Inferior parietal cortex (tissue), 1 donor: ENCODE results near the gene NEUROD6.

Experiments used
- DNase-seq: peaks from one replicate; pipeline ENCODE4 v3.0.0-alpha.2; 2016; ENCODE audit errors: extremely low spot score

The NEUROD6 gene

GRCh38 chr7:31340603-31341002, at the start of gene NEUROD6:
NEUROD6 (minus strand) TSS chr7:31340726; CDS start chr7:31339268, 1,458 bp downstream.
- no peak for DNase-seq

- DNase-seq: no peak
Observed at GRCh38 chr7:31384466-31384865, 43.9 kb upstream of the NEUROD6 start.

DNA sequence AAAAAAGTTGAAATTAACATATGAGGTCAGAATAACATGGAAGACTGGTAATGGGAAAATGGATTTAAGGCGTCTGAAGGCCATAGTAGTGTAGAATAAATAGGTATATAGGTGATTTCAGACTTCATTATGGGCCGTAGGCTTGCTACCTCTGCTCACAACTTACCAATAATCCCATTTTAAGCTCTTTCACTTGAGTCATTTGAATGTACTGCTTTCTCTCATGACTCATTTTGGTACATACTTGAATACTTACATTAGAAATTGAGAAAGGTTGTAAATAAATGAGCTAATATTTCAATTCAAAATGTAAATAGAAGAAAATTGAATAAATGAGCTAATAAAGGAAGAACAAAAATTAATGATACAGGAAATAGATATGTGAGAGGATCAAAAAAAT, 42.2 kb upstream of the NEUROD6 start:
- DNase-seq: no peak

DNA sequence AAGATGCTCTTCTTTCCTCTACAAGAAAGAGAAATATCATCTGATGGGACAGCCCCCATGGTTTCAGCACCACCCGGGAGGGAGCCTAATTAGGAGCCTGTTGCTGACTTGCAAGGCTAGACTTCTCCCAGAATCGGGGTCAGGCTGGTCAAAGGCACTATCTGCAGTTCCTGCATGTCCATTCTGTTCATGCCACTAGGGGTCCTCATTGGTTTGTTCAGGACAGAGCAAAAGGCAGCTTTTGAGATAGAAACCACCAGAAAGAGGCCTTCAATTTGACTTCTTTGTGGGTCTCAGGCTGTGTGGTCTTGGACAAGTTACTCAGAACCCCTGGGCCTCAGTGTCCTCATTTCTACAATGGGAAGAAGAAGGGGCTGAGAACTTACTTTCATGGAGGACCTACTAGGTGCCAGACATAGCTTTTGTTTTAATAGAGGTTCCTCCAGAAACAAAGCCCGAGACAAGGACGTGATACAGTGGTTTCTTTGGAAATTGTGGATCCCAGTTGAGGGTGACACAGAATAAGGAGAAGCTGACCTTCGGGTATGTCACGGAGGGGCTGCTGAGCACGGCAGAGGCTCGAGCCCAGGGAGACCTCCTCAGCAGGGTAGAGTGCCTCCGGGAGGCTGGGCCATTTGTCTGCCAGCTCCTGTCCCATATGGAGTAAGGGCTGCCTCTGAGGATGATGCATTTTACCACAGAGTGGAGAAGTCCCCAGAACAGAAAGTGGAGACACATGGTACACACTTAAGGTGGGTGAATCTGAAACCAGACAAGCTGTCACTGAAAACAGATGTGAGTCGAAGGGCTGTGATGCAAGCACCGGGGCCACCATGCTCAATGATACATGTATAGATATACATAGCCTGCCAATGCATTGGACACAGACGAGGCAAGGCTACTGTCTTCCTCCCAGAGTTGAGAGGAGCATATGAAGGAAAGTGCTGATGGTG, 33.1 kb upstream of the NEUROD6 start:
- peak; percentile 67 for DNase-seq

GRCh38 chr7:31372231-31372959, 31.9 kb upstream of the NEUROD6 start:
- DNase-seq: no peak

- no peak for DNase-seq
Observed at GRCh38 chr7:31371621-31372020, 31.1 kb upstream of the NEUROD6 start.

GRCh38 chr7:31370609-31371008, 30.1 kb upstream of the NEUROD6 start:
- DNase-seq: no peak

GRCh38 chr7:31368620-31369019, 28.1 kb upstream of the NEUROD6 start:
- DNase-seq: no peak

GRCh38 chr7:31363496-31363895, 23.0 kb upstream of the NEUROD6 start:
- DNase-seq: no peak

GRCh38 chr7:31363051-31363450, 22.5 kb upstream of the NEUROD6 start:
- no peak for DNase-seq

- no peak for DNase-seq
Observed at GRCh38 chr7:31362401-31362800, 21.9 kb upstream of the NEUROD6 start.

DNA sequence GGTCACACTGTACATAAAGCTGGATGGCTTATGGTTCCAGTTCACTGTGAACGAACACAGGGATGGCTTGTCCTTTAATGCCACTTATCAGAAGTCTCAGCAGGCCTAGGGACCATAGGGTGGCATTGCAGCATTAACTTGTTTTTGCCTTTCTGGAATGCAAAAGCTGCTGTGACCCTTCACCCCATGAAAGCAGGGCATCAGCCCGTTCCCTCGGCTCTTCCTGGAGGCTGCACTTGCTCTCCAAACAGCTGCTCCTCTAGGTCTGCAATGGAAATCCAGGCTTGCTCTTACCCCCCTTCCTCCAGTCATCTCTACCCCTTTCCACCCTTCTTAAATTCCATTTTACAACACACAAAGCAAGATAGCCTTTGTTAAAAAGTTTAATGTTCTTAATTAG, 17.9 kb upstream of the NEUROD6 start:
- no peak for DNase-seq

DNA sequence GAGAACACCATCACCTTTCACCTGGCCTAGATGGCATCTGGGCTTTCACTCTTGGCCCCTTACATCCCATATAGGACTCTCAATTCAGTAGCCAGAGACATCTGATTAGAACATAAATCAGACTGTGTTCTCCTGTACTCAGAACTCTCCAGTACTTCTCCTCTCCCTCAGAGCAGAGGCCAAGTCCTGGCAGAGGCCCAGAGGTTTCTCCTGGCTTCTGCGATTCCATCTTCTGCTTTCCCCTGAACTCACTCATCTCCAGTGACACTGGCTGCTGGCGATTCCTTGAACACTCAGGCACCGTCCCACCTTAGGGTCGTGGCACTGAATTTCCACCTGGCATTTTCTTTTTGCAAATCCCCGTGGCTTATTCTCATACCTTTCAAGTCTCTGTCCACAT, 4.9 kb upstream of the NEUROD6 start:
- no peak for DNase-seq

GRCh38 chr7:31343516-31344305, 3.2 kb upstream of the NEUROD6 start:
- DNase-seq: no peak

- DNase-seq: no peak
Observed at GRCh38 chr7:31341141-31341540, 615 bp upstream of the NEUROD6 start.

GRCh38 chr7:31340051-31340450, 475 bp downstream of the NEUROD6 start:
- no peak for DNase-seq

DNA sequence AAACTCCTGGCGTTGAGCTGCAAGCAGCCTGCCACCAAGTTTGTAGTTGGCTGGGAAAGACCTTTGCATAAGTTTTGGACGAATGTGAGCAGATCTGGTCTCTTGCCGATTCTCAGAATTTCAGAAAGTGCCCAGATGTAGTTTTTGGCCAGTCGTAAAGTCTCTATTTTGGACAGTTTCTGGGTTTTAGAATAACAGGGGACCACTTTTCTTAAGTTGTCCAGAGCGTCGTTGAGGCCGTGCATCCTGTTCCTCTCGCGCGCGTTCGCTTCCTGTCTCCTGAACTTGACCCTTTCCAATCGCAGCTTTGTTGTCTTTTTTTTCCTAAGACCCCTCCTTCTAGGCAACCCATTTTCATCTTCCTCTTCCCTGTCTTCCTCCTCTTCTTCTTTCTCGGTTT, 1.8 kb downstream of the NEUROD6 start:
- DNase-seq: no peak

GRCh38 chr7:31337002-31337565, 3.4 kb downstream of the NEUROD6 start:
- DNase-seq: no peak

DNA sequence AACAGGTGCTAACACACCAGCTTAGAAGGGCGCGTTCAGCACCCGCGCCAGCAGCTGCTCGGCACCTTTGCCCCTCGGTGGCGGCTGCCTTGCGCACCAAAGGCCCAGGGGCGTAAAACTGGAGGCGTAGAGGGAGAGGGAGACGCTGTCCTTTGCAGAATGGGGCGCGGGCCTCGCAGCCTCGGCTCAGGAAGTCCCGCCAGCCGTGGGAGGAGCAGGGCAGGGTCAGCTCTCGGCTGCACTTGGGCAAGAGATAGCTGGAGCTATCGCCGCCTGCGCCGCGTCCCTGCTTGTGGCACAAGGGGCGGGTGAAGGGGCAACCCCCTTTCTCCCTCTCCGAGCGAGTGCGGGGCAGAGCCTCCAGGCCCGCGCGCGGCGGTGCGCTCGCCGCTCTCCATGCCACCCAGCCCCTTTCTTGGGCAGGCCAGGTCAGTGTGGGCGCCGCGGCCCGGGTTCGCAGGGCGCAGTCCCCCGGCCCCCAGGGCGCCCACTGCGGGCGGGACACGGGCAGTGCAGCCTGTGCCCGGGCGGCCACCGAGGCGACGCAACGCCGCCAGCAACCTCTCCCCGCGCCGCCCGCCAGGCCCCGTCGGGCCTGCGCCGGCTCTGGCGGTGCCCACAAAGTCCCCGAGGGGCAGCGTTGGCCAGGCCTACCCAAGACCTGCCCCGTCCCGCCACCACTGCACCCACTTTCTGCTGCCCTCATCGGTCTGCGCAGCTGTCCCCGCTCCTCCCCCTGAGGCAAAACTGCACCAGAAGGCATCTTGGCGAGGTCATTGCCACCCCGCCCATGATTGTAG, 4.1 kb downstream of the NEUROD6 start:
- no peak for DNase-seq

DNA sequence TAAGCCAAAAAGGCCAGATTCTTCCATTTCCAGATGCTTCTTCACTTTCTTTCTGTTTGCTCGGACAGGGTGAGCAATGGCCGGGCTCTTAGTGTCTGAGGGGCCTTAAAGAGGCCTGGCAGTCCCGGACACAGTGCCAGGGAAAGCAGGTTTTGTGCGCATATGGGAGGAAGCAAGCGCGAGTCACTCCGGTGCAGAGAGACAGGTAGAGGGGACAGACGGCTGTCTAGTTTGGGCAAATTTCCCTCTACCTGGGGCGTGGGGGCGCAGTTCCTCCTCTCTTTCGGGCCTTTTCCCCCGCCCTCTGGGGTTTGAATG, 4.7 kb downstream of the NEUROD6 start:
- DNase-seq: no peak
